HG02870 (cell line): ENCODE measurements around the gene PPARA.
"Not testable (repeated sequence)": the region's sequence is repeated elsewhere in the genome, so short reads cannot be mapped to it uniquely, and the experiment has no call there.

Experiments
- ATAC-seq: cut with Tn5 transposase; IDR thresholded peaks from one replicate; pipeline ENCODE4 v1.9.1; 2021; ENCODE audit warnings: mild to moderate bottlenecking, moderate library complexity; ENCODE audit not compliant: unreplicated experiment

The PPARA gene

DNA sequence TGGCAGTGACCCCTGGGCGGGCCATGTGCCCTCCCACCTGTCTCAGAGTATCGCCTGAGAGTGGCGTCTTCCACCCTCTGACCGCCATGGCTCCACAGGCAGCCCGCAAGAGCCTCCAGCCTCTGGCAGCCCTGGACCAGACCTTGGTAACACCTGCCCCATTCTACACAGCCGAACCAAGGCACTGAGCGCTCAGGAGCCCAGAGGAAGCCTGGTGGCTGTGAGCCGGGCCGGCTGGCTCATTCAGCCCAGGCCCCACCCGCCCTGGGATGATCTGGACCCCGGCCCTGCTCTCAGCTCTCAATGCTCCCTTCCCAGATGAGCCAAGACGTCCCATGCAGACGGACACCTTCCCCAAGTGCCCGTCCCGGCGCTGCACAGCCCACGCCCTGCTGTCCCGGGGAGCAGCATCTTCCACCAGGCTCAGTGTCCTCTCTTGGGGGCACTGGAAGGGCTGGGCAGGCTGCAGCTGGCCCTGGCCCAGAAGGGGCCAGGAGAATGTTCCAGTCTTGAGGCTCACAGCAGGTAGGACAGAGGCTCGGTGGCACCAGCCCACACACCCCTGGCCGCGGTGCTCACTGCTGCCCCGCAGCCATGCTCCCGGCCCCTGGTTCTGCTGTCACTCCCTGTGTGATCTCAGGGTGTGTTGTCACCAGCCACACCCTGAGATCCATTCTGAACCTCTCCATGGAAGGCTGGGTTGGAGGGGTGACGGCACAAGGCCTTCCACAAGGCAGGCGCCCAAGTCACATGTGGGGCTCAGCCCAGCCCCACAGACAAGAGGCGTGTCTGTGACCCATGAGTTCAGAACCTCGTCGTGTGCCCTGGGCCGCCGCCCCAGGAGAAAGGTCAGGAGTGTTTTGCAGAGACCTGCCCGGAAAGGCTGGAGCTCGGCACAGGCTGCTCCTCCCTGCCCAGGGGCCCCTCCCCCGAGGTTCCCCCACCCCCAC, 24.2 kb upstream of the PPARA start:
- ATAC-seq: no peak

DNA sequence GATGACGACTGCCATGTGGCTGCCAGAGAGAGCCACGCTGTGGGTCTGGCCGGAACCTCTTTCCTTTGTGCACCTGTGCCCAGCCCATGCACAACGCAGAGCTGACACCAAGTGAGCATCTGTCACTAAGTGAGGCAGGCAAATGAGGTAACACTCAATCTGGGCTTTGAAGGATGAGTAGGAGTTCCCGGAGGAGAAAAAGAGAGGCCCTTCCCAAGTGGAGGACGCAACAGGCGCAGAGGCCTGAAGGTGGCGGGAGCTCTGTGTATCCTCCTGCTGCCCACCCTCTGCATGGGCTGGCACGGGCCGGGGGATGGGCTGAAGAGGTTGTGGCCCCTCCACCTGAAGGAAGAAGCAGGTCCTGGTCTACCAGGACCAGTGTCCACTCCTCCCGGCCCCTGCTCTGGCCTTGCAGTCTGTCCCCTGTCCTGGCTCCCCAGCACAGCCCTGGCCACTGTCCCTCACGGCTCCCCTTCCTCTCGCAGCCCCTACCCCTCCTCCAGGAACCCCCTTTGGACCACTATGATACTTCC, 23.4 kb upstream of the PPARA start:
- ATAC-seq: no peak

DNA sequence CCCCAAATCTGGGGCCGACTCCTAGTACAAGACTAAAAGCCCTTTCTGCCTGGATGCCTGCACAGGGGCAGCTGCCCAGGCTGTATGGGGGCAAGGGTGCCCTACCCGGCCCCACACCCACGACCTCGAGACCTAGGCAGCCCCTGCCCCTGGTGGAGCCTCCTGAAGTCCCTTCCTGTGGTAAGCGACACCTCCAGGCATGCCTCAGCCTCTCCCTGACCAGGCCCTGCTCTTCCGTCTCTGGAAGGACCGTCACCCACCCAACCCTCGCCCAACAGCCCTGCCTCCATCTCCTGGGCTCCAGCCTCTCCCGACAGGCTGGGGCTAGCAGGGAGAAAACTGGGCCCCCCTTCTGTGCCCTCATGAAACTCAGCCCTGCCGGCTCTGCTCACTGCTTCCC, 22.8 kb upstream of the PPARA start:
- no peak for ATAC-seq

DNA sequence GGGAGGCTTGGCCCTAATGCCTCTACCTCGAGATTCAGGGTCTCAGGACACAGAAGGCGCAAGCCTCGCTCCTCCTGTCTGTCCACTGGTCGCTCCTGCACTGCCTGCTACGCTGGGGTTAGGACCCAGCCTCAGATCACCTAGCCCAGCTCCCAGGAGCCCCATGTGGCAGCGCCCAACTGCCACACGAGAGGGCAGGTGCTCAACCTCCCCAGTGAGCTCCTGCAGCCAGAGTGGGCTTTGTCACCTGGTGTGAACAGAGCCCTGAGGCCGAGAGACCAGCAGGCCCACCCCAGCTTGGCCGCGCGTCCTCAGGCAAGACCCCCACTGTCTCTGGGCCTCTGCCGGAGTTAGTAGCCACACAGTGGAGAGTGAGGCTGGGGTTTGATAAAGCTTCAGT, 21.7 kb upstream of the PPARA start:
- no peak for ATAC-seq

DNA sequence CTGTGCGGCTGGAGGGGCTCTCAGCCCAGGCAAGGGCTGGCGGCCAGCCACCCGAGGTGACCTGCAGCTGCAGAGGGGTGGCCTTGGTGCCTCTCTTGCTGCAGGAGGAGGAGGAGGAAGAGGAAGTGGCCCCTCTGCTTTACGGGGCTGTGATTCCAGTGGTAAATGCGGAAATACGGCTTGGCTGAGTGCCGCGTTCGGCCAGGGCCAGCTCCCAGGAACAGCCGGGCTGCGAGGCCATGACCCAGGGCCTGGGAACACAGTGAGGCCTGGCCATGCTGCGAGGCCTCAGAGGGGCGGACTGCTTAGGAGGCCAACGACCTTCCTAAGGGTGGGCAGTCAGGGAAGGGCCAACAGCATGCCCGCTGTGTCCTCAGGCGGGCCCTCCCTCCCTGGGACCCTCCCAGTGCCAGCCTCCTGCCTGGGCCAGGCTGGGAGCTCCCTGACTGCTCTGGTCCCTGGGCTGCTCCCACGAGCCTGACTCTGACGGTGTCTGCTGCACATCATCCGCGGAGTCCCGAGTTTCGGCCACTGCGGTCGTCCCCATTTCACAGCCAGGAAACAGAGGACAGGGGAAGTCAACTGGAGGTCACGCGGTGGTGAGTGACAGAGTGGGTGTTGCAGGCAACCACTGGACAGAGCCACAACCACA, 20.8 kb upstream of the PPARA start:
- no peak for ATAC-seq

DNA sequence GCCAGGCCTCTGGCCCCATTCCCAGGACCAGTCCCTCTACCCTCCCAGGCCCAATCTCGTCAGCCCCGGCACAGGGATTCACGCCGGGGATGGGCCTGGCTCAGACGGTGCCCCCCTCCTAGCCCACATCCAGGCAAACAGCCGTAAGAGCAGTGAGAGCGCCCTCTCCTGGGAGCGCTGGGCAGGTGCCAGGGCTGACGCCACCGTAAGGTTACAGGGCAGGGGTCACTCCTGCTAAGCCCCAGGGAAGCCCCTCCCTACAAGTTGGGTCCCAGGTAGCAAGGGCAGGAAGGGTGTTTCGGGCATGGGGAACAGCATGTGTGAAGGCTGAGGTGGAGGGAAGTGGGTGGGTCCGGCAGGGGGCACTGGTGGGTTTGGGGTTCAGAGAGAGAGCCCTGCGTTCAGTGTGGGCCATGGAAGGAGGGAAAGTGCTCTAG, 19.2 kb upstream of the PPARA start:
- ATAC-seq: no peak

DNA sequence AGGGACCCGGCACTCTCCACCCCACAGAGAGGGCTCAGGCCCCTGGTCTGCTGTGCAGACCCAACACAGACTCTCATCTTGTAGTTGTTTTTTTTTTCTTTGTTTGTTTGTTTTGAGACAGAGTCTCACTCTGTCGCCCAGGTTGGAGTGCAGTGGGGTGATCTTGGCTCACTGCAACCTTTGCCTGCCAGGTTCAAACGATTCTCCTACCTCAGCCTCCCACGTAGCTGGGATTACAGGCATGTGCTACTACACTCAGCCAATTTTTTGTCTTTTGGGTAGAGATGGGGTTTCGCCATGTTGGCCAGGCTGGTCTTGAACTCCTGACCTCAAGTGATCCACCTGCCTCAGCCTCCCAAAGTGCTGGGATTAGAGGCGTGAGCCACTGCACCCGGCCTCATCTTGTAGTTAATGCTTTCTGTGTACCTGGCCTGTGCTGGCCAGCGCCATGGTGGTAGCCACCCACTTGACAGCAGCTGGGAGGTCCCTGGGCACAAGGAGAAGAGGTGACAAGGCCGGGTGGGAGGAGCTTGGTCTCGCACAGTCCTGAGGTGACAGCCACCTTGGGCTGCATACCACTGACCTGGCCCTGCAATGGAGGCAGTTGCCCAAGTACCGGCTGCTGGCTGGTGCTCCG, 18.0 kb upstream of the PPARA start:
- ATAC-seq: not testable (repeated sequence)

DNA sequence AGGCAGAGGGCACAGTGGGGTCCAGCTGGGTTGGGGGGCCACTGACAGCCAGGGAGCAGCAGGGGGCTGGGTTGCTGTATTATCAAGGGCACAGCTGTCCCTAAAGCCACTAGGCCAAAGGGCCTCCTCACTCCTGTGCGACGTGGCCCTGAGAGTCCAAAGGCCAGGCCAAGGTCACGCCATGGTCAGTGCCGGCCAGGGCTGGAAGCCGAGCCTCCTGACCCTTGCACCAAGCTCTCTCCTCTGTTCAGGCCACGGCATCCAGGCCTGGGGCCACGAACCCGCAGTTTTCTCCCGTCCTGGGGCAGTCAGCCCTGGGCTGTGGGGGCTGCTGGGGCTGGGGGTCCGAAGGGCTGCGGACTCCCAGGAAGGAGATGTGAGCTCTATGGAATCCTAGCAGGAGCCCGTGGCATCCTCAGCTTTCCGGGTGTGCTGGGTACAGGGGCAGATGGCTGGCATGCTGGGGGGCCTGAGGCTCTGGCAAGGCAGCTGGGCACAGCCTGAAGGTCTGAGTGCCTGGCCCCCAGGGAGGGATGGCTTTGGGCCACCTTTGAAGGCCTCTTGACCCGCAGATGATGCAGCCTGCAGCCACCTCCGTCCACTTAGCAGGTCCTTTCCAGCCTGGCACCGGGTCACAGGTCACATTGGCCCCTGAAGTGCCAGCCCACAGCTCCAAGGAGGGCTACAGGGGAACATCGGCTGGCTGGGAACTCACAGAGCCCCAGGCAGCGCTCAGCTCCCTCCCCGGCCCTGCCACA, 17.3 kb upstream of the PPARA start:
- no peak for ATAC-seq

DNA sequence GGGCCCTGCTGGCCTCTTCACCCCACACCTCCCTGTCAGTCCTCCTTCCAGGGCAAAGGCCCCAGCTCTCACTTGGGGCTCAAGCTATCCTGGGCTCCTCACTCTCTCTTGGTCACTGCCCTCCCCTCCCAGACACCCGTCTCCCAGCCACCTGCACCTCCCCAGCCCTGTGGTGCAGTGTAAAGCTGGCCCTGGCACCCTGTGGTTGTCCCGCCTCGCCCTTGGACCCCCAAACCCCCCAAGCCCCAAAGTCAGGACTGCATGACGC, 16.8 kb upstream of the PPARA start:
- ATAC-seq: no peak

DNA sequence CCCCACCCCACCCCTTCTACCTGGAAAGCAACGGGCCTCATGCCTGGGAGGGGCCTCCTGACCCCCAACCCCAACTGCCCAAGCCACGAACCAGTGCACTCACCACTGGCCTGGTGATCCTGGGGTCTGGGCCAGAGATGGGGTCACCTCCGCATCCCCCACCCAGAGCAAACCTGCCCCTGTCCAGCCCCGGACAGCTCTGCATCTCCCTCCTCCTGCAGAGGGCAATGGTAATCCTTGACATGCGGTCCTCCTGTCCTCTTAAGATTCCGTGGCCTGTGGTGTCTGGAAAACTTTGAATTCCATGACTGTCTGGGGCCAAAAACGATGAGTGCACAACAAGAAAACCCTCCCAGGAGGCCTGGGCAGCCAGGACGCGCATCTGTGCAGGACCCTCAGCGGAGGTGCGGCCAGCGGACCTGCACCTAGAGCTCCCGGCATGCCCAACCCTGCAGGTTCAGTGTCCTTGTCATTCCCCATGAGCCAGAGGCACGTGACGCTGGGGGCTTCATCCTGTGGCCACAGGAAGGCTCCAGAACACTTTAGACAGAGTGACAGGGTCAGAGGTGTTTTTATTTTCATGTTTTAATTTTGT, 16.1 kb upstream of the PPARA start:
- ATAC-seq: no peak

DNA sequence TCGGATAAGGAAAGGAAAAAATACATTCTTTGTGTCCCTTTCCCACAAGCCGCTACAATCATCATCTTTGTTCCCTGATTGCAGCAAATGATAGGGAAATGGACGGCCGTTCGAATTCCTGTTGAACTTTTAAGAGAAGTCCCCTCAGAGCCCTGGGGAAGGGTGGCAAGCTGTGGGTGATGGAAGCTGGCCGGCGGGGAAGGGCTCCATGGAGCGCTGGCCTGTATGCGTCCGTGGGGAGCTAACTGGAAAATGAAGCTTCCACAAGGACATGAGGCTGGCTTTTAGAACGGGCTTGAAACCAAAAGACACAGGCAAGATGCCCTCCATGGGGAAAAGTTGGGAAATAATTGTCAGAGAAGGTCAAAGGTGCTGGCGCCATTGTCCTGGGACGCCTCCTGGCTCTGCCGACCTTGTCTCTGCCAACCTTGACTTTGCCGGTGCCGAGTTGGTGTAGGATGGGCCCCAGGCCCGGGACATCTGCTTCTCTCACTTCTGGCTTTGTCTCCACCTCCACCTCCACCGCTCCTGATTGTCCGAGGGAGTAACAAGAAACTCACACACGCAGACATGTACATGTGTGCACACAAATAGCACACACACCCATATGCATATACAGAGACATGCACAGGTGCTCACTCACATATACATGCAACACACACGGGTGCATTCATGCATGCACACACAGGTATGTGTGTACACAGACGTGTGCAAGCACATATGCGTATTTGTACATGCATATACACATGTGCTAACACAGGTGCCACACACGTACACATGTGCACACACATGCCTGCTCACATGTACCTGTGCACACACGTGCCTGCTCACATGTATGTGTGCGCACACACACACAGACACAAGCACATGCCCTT, 14.5 kb upstream of the PPARA start:
- ATAC-seq: no peak

DNA sequence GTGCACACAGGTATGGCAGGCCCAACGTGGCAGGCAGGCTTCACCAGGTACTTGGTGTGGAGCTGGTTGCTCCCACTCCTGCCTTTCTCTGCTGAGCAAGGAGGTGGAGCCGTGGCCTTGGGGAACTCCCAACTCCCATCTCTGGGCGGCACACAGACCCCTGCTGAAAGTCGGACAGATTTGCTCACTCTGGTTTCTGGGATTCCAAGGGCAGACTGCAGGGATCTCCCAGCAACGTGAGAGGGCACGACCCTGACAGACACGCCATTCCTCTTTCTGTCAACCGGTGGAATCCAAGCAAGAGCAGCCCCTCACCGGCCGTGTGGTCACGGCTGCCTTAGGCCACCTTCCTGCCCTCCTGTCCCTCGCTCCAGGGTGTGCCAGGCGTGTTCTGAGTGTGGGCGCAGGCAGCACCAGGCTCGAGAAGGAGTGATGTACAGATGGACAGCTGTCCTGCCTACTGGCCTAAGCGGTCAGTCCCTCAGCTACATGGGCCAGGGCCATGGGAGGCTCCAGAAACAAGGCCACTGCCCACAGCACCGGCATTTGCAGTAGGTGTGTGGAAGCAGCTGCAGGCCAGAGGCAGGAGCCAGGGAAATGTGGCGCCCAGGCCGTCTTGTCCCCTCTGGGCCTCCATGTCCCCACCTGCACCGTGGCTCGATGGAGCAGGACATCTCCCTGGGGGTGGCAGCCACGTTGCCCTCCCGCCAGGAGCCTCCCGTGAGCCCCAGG, 13.7 kb upstream of the PPARA start:
- no peak for ATAC-seq

DNA sequence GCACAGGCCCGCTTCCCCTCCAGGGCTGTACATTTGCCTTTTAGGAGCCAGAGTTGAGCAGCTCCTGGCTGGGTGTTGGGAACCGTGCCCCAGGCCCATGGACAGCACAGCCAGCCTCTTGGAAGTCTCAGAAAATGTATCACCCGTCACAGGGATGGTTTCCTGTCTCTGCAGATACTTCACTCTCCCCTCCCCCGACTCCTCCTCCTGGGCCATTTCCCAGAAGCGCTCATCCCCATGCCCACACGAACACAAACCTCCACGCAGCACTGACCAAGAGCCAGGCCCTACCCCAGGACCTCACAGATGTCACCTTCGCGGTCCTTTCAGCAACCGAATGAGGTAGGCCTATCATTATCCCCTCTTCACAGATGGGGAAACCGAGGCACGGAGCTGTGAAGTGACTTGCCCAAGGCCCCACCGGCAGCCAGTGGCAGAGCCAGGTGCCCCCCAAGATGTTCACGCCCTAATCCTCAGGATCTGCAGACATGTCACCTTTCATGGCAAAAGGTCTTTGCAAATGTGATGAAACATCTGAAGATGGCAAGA, 13.0 kb upstream of the PPARA start:
- no peak for ATAC-seq

DNA sequence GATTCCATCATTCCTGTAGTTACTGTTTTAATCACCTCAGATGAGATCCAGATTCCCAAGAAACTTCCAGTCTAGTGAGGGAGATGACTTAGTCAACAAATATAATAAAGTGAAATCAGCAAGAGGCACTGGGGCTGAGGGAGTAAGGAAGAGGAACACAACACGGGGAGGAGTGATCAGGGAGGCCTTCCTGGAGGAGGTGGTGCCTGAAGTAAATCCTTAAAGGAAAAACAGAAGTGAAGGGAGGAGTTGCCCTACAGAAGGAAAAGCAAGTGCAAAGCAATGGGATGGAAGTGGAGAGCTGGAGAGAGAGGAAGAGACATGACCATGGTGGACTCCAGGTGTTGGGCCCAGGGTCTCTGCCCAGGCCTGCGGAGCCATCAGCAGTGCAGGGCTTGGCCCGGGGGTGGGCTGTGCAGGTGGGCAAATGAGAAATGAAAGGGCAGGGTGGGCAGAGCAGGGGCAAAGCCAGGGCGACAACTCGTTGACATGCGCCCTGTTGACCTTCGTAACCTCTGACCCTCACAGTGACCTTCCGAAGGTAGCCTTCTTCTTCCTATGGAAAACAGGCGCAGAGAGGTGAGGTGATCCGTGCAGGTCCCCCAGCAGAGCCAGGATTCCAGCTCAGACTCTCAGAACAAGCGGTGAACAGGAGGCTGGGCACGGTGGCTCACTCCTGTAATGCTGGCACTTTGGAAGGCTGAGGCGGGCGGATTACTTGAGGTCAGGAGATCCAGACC, 12.1 kb upstream of the PPARA start:
- no peak for ATAC-seq

DNA sequence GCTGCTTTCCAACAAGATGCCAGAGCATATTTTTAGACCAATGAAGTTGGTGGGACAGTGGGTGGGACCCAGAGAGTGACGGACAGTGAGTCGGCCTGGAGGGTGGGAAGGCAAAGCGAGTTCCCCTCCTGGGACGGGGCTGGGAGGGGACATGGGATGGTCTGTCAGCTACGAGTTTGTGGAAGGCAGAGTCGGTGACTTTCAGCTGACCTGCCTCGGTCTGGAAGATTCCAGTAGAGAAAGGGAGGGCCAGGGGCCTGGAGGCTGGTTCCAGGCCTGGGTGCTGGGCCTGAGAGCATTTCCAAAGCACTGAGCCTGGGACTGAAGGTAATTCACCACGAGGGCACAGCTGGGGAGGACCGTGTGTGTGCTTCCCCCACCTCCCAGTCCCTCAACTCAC, 10.9 kb upstream of the PPARA start:
- ATAC-seq: not testable (repeated sequence)

DNA sequence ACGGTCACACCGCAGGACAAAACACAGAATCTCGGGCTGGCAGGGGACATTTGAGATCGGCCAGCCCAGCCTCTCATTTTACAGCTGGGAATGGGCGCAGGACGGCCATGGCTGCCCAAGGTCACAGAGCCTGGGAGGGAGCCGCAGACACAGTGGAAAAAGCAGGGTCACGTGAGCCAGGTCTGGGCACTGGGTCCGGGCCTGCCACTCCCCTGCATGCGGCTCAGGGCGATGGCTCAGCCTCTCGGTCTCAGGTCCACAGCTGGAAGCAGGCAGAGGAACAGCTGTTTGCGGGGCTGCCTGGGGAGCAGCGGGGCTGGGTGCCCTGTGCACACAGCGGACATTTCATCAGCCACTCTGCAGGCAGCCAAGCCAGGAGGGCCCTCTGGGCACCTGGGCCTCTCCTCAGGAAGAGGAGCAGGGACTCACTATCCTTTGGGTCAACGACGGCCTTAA, 10.4 kb upstream of the PPARA start:
- ATAC-seq: no peak

DNA sequence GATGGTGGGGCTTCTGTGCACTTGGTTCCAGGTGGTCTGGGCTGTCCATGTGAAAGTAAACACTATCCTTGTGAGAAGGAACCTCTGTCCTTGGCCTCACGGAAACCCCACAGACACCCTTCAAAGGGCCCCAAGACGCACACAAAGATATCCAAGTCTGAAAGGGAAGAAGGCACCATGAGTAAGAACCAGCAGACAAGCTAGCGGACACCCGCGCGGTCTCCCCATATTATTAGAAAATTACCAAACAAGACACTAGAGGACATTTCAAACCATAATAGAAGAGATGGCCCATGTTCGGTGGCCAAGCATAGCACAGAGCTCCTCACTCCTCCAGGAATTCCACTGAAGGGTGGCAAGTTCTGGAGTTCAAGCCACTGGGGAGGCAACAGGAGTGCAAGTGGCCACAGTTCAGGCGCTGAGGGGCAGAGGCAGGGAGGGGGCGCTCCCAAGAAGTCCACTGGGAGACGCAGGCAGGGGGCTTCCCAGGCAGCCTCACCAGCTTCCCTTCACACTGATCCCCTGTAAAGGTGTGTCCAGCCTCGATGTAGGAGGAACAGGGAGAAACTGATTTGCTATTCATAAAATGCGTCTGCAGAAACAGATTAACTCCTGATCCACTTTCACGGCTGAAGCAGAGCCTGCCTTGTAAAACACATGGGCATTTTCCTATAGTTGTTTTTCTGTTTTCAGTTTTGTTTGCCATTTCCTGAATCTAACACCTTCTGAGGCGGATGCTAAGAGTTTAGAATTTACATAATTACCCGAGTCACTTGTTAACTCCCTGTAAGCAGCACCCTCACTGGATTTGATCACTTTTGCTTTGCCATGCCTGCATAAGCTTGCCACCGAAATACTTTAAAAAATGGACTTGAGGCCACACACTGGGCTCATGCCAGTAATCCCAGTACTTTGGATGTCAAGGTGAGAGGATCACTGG, 9.1 kb upstream of the PPARA start:
- no peak for ATAC-seq
